Endothelial cell of umbilical vein (primary cell): ENCODE data around the gene RNF217.

ENCODE experiments used
- CTCF ChIP-seq, 2 donors: IDR thresholded peaks; 1 replicate in 1 of 2; 2 replicates in 1 of 2; pipeline ENCODE4 v1.5.1; 2011; ENCODE audit warnings: low read length in 2 of 2, mild to moderate bottlenecking in 2 of 2, moderate library complexity in 2 of 2, control low read depth in 1 of 2, inconsistent platforms in 1 of 2, low read depth in 1 of 2; ENCODE audit not compliant: insufficient read depth in 1 of 2; ENCODE audit errors: extremely low read depth in 1 of 2
- EZH2 ChIP-seq: IDR thresholded peaks from 2 replicates; pipeline ENCODE4 v1.6.1; 2012; ENCODE audit warnings: borderline replicate concordance, low read depth, mild to moderate bottlenecking, moderate library complexity, low read length, inconsistent platforms; ENCODE audit not compliant: severe bottlenecking

DNA sequence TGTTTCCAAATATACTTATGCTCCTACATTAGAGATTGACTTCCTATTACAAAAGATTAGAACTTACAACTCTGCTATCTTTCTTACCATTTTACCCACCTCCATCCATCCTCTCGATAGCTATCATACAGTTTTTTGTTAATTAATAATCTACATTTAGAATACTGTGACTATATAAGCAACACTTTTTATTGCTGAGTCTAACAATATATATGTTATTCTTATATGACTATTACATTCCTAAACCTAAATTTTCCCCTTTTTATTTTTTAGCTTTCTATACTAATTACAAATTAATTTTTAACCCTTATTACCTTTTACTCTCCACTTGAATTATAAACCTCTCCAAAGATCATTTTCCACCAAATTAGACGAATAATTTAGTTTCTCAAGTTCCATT lies 57.0 kb downstream of the RNF217 start:
- no peak for TF ChIP-seq CTCF (IDR thresholded peaks at IDR 0.05; ENCODE audit: extremely low read depth in 1 of 2, insufficient read depth in 1 of 2, low read depth in 1 of 2, low read length in 2 of 2)
- no peak for TF ChIP-seq EZH2
